ENCODE measurements around the gene MYO7A. TPM values are rescaled to one million over a fixed set of nuclear protein-coding genes. Genes with fewer than 3 reads are reported as not detected.

The MYO7A gene
- total RNA-seq, 2 donors from 2014 or later = 3.1 to 102 TPM

- Histone ChIP-seq H3K27me3 (replicated peaks; ENCODE audit: insufficient read depth) (peaks cover 4% of the 10 kb centered on the region), H3K4me1 (replicated peaks) (no peaks in the 10 kb centered on the region), H3K9me3 (no peaks in the 10 kb centered on the region), H3K4me3 (no peak overlapping the region), H3K27ac (no peak overlapping the region), H3K36me3 (no peaks in the 10 kb centered on the region)
- 82% methylated on average over 8 of the region's 8 CpGs for WGBS
- DNase-seq (ENCODE audit: low spot score) = no peak
- intact Hi-C loops (cut with DNase I) = no loop called here
- TF ChIP-seq POLR2A (IDR thresholded peaks at IDR 0.05) = no peak
These were observed 8.0 kb downstream of the MYO7A start for GRCh38 chr11:77136074-77136473.

- TF ChIP-seq POLR2AphosphoS5 (IDR thresholded peaks at IDR 0.05) (no peak), POLR2A (IDR thresholded peaks at IDR 0.05) (no peak), CTCF (IDR thresholded peaks at IDR 0.05) (no peak)
- Histone ChIP-seq H3K27ac (no peak overlapping the region), H3K36me3 (no peaks in the 10 kb centered on the region), H3K4me3 (no peak overlapping the region), H3K9me3 (no peaks in the 10 kb centered on the region), H3K27me3 (replicated peaks; ENCODE audit: insufficient read depth) (peaks cover 4% of the 10 kb centered on the region), H3K4me1 (replicated peaks) (no peaks in the 10 kb centered on the region)
- intact Hi-C loops (cut with DNase I) = no loop called here
- DNase-seq (ENCODE audit: low spot score) = no peak
- WGBS = 85% methylated on average over 12 of the region's 12 CpGs
These were observed 8.9 kb downstream of the MYO7A start for GRCh38 chr11:77136784-77137420.

- intact Hi-C loops (cut with DNase I) = no loop called here
- whole genome bisulfite sequencing = 85% methylated on average over 9 of the region's 11 CpGs
- peaks cover 4% of the 10 kb centered on the region for H3K27me3 ChIP-seq (replicated peaks; ENCODE audit: insufficient read depth)
- no peak overlapping the region for H3K4me3 ChIP-seq
- no peaks in the 10 kb centered on the region for H3K4me1 ChIP-seq (replicated peaks)
- no peaks in the 10 kb centered on the region for H3K9me3 ChIP-seq
- no peaks in the 10 kb centered on the region for H3K36me3 ChIP-seq
- DNase-seq (ENCODE audit: low spot score) = no peak
- H3K27ac ChIP-seq = no peak overlapping the region
- no peak for TF ChIP-seq CTCF (IDR thresholded peaks at IDR 0.05)
- no peak for TF ChIP-seq POLR2A (IDR thresholded peaks at IDR 0.05)
- no peak for TF ChIP-seq POLR2AphosphoS5 (IDR thresholded peaks at IDR 0.05)
These were observed 9.4 kb downstream of the MYO7A start for GRCh38 chr11:77137421-77137820.

GRCh38 chr11:77138106-77138649 lies 10.1 kb downstream of the MYO7A start:
- 54% methylated on average over 14 of the region's 55 CpGs for WGBS
- no peak for DNase-seq (ENCODE audit: low spot score)
- H3K27me3 ChIP-seq (replicated peaks; ENCODE audit: insufficient read depth) = peaks cover 4% of the 10 kb centered on the region
- intact Hi-C loops (cut with DNase I) = no loop called here
- H3K36me3 ChIP-seq = no peaks in the 10 kb centered on the region
- no peaks in the 10 kb centered on the region for H3K4me1 ChIP-seq (replicated peaks)
- no peak overlapping the region for H3K27ac ChIP-seq
- TF ChIP-seq POLR2A (IDR thresholded peaks at IDR 0.05) = no peak
- no peak for TF ChIP-seq CTCF (IDR thresholded peaks at IDR 0.05)
- TF ChIP-seq POLR2AphosphoS5 (IDR thresholded peaks at IDR 0.05) = no peak
- H3K9me3 ChIP-seq = no peaks in the 10 kb centered on the region
- no peak overlapping the region for H3K4me3 ChIP-seq

GRCh38 chr11:77139201-77139600 lies 11.2 kb downstream of the MYO7A start:
- TF ChIP-seq POLR2AphosphoS5 (IDR thresholded peaks at IDR 0.05) (no peak), POLR2A (IDR thresholded peaks at IDR 0.05) (no peak), CTCF (IDR thresholded peaks at IDR 0.05) (no peak)
- Histone ChIP-seq H3K36me3 (no peaks in the 10 kb centered on the region), H3K27me3 (replicated peaks; ENCODE audit: insufficient read depth) (peaks cover 4% of the 10 kb centered on the region), H3K9me3 (no peaks in the 10 kb centered on the region), H3K4me3 (no peak overlapping the region), H3K27ac (no peak overlapping the region), H3K4me1 (replicated peaks) (no peaks in the 10 kb centered on the region)
- intact Hi-C loops (cut with DNase I) = no loop called here
- WGBS = 96% methylated on average over 8 of the region's 8 CpGs
- DNase-seq (ENCODE audit: low spot score) = no peak
